Measurements from ENCODE around the gene RPL5.

DNA sequence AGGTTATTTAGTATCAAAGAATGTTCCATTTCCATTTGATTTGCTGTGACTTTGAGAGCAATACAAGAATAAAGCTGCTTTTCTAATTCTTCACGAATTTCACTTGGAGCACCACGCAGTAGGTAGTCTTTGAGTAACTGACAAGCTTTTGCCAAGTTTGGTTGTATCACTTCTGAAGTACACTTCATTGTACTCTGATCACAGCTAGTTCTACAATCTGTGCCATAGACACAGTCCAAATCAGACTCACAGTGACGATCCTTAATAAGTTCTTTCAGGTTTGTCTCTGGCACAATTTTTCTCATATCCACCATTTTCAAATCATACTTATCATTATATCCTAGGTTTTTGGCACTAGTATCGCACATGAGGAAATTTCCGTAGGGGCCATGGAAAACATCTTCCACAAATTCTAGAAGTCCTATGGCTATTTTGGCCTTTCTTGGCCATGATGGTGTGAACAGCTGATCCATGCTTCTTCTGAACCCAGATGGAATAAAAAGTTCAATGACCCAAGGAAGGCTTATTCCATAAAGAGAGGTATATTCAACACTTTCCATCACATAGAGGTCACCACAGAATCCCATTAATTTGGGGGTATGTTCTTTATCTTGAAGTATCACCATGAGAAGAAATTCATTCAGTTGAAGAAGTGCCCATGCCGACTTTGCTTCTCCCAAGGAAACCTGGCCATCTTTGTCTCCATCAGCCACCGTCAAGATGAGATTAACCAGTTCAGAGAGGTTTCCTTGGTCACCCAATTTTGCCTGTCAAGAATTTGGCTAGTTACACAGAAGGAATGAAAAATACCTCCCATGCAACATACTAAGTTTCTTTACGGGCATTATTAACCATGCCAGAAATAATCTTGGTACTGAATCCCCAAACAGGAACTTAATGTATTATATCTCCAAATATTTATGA, 11.9 kb downstream of the RPL5 start:
- TF ChIP-seq CTCF (optimal IDR thresholded peaks at IDR 0.05 in 1 of 3, IDR thresholded peaks at IDR 0.05 in 1 of 3, conservative IDR thresholded peaks at IDR 0.05 in 1 of 3; ENCODE audit: extremely low read depth in 1 of 3, insufficient read depth in 2 of 3, low read length in 3 of 3) (no peak), EZH2 (IDR thresholded peaks at IDR 0.05; ENCODE audit: low read length) (no peak)

Measured in keratinocyte (primary cell).